ENCODE results near the gene FLRT1.

GRCh38 chr11:64031001-64031400, 4.7 kb upstream of the FLRT1 start:
- TF ChIP-seq CTCF (IDR thresholded peaks at IDR 0.05) (no peak), POLR2AphosphoS5 (IDR thresholded peaks at IDR 0.05) (no peak), POLR2A (IDR thresholded peaks at IDR 0.05) (no peak)
